HUES6 (cell line): ENCODE results near the gene TIMM10.

Experiments
- H3K27ac ChIP-seq: 2 replicates; pipeline ENCODE4 v1.7.0; 2013; ENCODE audit warnings: low read depth, mild to moderate bottlenecking, low read length, inconsistent platforms
- H3K27me3 ChIP-seq: 2 replicates; pipeline ENCODE4 v1.6.1; 2013; ENCODE audit warnings: low read length; ENCODE audit not compliant: control insufficient read depth, insufficient read depth
- H3K36me3 ChIP-seq: 2 replicates; pipeline ENCODE4 v1.6.1; 2013; ENCODE audit warnings: low read length; ENCODE audit not compliant: control insufficient read depth, insufficient read depth
- H3K4me1 ChIP-seq: 2 replicates; pipeline ENCODE4 v1.6.1; 2013; ENCODE audit warnings: low read length; ENCODE audit not compliant: control insufficient read depth, insufficient read depth
- H3K4me3 ChIP-seq: 2 replicates; pipeline ENCODE4 v1.5.1; 2013; ENCODE audit warnings: low read depth, low read length
- H3K9ac ChIP-seq: one replicate; pipeline ENCODE4 v1.6.1; 2013; ENCODE audit warnings: mild to moderate bottlenecking, low read length
- H3K9me3 ChIP-seq: 2 replicates; pipeline ENCODE4 v1.6.1; 2013; ENCODE audit warnings: low read depth, low read length; ENCODE audit not compliant: control insufficient read depth, insufficient read depth

Gene TIMM10

DNA sequence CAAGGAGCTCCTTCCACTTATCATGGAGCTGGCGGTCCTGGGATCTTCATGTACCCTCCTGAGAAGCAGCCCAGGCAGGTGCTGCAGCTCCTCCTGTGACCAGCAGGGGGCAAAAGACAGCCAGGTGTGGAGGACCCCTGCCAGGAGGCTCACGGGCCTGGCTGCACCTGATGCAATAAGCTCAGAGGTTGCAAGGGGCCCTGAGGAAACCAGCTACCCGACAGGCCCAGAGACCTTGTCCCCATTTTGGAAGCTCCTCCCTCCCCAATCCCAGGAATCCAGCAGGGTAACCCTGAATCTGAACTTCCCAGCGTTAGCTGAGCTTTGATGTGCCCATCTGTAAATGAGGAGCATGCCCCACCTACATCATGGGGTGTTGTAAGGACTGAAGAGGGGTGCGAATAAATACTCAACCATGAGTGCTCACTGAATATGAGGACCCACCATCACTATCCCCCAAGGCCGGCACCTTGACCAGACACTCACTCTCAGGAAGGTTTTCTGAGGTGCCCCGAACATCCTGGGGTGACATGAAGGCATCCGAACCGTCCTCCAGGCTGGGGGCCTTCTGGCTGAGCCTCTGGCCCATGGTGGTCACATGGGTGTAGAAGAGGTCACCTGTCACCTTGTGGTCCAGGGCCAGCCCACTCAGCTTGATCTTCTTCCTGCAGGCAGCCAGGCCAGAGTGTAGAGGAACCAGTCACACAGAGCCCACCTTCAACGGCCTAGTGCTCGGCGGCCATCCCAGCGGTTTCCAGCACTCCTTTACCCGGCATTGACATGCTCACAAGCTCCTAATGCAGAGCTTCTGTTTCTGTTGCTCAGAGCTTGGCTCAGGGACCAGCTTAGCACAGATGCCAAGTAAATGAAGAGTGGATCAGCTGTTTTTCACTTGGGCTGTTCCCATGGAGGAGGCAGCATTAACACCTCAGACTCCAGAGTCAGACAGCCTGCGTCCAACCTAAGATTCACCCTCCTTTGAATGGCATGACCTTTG is 36.7 kb downstream of the TIMM10 start:
- Histone ChIP-seq H3K36me3 (peaks cover 30% of the 10 kb centered on the region), H3K27ac (peak overlapping the region; percentile 92), H3K27me3 (no peaks in the 10 kb centered on the region), H3K9me3 (no peaks in the 10 kb centered on the region), H3K9ac (peak overlapping the region; percentile 73), H3K4me1 (peaks cover 12% of the 10 kb centered on the region), H3K4me3 (no peak overlapping the region)

DNA sequence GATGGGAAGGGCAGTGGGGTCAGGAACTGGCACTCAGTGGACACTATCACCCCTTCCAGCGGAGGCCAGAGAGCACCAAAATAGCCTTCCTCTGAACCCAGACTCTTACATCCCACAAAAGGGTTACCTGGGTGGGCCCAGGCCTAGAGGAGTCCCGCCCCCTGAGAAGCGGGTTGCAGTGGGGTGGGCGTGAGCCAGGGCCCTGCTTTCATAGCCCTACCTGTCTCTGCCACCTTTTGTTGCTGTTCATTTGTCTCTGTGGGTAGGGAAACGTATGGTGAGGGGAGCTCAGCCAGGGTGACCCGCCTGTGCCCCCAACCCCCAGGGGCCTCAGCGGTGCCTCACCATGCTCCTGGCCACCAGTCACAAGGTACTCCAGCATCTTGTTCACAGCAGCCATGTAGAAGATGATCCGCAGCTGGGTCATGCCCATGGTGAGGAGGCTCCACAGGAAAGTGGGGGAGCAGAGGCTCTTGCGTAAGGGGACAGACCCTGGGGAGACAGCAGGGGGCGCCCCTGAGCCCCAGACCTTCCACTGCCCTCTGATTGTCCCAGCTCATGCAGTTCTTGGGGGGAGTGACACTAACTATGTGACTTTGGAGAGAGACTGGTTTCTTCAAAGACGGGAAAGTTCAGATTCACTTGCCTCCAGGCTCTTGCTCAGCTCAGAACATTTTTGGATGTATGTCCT is 39.0 kb downstream of the TIMM10 start:
- H3K9me3 ChIP-seq, result no peaks in the 10 kb centered on the region
- H3K27ac ChIP-seq, result no peak overlapping the region

DNA sequence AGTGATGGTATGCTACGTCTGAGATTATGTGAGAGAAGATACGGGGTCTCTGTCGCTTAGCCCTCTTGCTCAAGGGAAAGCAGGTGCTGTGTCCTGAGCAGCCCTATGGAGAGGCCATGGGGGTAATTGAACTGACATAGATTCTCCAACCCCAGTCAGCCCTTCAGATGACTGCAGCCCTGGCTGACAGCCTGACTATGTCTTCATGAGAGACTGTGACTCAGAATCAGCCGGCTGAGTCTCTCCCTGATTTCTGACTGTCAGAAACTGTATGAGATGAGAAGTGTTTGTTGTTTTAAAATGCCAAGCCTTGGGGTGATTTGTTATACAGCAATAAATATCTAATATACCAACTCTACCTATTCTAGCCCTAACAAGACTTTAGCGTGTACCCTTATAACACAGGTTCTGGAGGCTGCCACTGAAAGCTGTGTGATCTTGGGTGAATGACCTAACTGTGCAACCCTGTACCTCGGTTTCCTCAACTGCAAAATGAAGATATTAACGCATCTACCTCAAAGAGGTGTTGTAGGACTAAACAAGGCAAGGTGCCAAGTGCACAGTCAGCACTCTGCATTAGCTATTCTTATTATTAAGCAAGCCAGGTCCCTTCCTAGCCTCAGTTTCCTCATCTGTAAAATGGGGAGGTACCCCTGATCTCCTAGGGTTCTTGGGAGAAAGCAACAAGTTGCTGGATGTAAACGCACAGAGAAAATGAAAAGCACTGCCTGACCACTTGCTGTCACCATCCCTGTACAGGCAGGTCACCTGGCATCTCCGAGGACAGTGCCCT is 39.9 kb downstream of the TIMM10 start:
- H3K27me3 ChIP-seq, result no peaks in the 10 kb centered on the region
- no peaks in the 10 kb centered on the region for H3K9me3 ChIP-seq
- peaks cover 12% of the 10 kb centered on the region for H3K4me1 ChIP-seq
- no peak overlapping the region for H3K27ac ChIP-seq
- peaks cover 41% of the 10 kb centered on the region for H3K36me3 ChIP-seq
- no peak overlapping the region for H3K9ac ChIP-seq
- H3K4me3 ChIP-seq, result no peak overlapping the region

More for the DNA sequence above, 39.0 kb downstream of the TIMM10 start:
- Histone ChIP-seq H3K27me3 (no peaks in the 10 kb centered on the region), H3K9ac (no peak overlapping the region), H3K4me1 (peaks cover 12% of the 10 kb centered on the region), H3K4me3 (no peak overlapping the region), H3K36me3 (peaks cover 40% of the 10 kb centered on the region)

DNA sequence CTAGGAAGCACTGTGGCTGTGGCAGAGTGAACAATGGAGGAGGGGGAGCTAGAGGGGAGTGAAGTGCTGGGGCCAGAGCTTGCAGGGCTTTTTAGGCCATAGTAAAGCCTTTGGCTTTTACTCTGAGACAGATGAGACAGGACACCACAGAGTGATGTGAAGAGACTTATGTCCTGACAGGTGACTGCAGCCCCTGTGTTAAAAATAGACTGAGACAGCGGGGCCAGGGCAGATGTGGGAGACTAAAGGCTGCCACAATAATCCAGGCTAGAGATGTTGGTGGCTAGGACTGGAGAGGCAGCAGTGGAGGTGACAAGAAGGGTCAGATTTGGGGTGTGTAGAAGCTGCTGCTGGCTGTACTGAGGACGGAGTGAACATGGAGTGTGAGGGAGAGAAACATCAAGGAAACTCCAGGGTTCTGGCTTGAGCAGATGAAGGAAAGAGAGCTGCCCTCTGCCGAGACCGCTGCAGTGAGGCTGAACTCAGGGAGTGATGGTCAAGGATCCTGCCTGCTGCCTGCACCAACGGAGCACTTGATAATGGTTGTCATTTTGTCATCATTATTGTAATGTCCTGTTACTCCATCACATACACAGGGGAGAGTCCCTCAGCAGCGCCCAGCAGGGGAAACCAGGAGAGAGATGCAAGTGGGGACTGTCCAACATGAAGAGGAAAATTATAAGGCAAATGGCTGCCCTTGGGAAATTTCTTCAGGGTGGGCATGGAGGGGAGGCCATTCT is 42.5 kb downstream of the TIMM10 start:
- H3K4me1 ChIP-seq, result peaks cover 7% of the 10 kb centered on the region
- H3K9me3 ChIP-seq, result no peaks in the 10 kb centered on the region
- no peak overlapping the region for H3K4me3 ChIP-seq
- peaks cover 7% of the 10 kb centered on the region for H3K27me3 ChIP-seq
- H3K9ac ChIP-seq, result no peak overlapping the region
- no peak overlapping the region for H3K27ac ChIP-seq
- H3K36me3 ChIP-seq, result peaks cover 44% of the 10 kb centered on the region

DNA sequence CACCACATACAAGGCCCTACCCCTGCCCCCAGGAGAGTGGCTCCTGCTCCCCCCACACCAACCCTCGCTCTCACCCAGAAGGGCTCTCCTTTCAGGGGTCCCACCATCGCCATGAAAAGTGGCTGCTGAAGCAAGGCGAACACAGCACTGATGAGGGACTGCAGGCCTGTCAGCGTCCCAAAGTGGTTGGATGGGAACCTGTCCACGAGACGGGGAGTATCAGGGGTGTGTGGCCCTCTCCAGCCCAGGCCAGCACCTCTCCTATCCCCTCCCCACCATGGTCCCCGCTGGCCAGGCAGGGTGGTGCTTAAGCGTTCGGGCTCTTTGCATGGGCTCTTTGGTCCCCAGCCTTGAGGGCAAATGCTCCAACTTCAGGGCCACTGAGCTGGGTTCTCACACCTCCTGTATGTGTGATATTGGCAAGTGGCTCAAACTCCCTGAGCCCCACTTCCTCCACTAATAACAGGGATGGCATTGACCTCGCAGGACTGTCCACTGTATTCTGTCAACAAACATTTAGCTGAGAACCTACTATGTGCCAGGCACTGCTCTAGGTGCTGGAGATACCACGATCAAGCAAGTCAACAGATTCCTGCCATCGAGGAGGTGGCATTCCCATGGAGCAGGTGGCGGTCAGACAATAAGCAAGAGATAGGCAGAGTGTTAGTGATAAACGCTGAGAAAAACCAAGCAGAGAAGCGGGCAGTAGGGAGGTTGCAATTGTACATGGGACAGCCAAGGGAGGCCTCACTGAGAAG is 43.4 kb downstream of the TIMM10 start:
- H3K27ac ChIP-seq, result no peak overlapping the region
- peaks cover 44% of the 10 kb centered on the region for H3K36me3 ChIP-seq
- peaks cover 15% of the 10 kb centered on the region for H3K27me3 ChIP-seq
- H3K4me1 ChIP-seq, result peaks cover 7% of the 10 kb centered on the region
- no peak overlapping the region for H3K4me3 ChIP-seq
- H3K9ac ChIP-seq, result no peak overlapping the region
- no peaks in the 10 kb centered on the region for H3K9me3 ChIP-seq

DNA sequence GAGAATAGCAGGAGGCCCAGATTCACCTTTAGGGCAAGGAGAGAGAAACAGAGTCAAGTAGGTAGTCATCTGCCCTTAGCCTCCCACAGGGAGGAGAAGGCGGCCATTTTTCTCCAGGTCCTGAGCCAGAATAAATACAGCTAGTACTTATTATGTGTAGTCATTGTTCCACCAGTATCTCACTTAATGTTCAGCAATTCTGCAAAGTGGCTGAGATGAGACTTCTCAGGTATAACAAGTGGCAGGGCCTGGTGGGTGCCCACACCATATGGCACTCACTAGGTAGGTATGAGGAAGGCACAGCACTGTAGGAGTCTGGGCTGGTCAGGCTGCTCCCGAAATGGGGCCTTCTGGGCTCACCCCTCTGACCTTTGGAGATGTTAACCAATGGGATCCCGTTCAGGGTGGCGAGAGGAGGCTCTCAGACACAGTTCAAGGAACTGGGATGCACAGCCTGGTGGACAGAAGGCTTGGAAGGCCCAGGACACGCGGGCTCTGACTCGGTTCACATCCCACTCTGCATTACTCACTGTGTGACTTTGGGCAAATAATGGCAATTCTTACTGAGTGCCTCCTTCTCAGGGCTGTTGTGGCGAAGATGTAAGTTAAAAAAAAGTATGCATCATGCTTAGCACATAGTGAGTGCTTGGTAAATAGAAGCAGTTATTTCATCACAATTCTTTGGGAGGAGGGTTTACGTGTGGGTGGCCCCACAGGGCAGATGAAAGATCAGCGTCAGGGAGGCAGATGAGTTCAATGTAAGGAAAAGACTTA is 45.1 kb downstream of the TIMM10 start:
- Histone ChIP-seq H3K36me3 (peaks cover 32% of the 10 kb centered on the region), H3K4me1 (peaks cover 15% of the 10 kb centered on the region), H3K4me3 (no peak overlapping the region), H3K9me3 (no peaks in the 10 kb centered on the region), H3K9ac (no peak overlapping the region), H3K27ac (no peak overlapping the region), H3K27me3 (peaks cover 32% of the 10 kb centered on the region)

DNA sequence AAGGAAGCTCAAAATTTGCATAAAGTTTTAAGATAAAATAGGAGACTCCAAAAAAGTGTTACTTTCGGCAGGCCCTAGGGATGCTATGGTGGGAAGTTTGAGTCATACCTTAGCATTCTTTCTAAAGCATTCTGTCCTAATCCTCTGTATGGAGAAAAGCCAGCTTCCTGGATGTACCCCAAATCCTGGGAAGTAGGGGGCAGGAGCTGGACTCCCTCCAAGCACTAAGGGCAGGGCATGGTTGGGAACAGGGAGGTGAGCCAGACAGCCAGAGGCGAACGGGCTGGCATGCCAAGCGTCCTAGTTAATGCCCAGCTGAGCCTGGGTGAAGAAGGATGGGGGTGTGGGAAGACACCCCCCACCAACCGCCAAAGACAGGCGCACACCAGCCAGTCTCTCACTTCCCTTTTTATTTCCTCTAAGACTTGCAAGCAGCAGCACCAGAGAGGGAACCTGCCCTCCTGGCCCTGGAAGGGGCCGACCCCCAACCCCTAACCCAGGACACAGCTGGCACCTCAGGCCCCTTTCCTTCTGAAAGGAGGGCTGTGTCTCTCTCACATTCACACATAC is 46.3 kb downstream of the TIMM10 start:
- Histone ChIP-seq H3K4me1 (peaks cover 19% of the 10 kb centered on the region), H3K4me3 (no peak overlapping the region), H3K9ac (no peak overlapping the region), H3K27ac (no peak overlapping the region), H3K27me3 (peaks cover 35% of the 10 kb centered on the region), H3K9me3 (no peaks in the 10 kb centered on the region), H3K36me3 (peaks cover 28% of the 10 kb centered on the region)

DNA sequence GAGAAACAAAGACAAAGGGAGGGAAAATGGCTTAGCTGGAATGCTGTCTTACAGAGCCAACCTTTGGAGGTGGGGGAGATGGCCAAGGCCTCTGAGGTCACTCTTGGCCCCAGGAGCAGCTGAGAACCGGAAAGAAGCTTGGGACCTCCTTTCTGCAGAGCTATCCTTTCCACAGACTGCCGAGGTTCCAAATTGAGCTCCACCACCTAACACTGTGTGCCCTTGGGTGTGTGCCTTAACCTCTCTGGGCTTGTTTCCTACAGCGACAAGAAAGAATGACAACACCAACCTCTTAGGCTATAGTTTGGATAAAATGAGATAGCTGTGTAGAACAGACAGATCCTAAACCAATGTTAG is 47.0 kb downstream of the TIMM10 start:
- H3K27ac ChIP-seq, result no peak overlapping the region
- no peaks in the 10 kb centered on the region for H3K9me3 ChIP-seq
- peak overlapping the region; percentile 76 for H3K4me3 ChIP-seq
- H3K4me1 ChIP-seq, result peaks cover 19% of the 10 kb centered on the region
- H3K36me3 ChIP-seq, result peaks cover 21% of the 10 kb centered on the region
- H3K9ac ChIP-seq, result peak overlapping the region; percentile 14
- H3K27me3 ChIP-seq, result peaks cover 35% of the 10 kb centered on the region

DNA sequence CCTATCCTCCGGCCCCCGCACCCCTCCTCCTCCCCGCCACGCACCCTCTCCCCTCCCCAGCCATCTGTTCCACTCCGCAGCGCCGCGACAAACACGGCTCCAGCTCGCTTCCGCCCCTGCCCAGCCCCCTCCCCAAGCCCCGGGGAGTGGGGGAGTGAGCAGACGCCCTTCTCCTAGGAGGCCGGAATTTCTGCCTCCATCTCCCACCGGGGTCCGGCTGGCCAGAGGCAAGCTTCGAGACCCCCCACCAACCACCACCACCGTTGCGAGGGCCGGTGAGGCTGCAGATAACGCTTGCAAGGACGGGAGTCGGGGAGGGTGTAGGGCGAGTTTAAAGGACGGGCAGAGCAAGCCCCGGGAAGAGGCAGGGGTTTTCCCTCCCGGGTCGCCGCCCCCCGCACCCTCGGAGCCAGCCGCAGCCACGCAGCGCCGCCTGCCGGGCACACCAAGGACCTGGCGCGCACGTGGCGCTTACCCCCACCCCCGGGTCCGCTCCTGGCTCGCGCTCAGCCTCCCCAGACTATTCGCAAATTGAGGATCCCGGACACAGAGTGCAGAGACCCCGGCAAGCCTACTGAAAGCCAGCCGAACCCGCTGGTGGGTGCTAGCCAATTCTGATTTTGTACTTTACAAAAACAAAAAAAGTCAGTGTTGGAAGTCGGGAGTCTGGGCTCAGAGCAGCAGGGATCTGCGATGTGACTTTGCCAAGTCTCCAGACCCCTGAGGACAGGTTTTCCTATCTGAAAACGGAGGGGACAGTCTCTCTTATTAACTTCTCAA is 47.6 kb downstream of the TIMM10 start:
- no peaks in the 10 kb centered on the region for H3K9me3 ChIP-seq
- H3K27ac ChIP-seq, result no peak overlapping the region
- peaks cover 16% of the 10 kb centered on the region for H3K36me3 ChIP-seq
- H3K4me3 ChIP-seq, result peak overlapping the region; percentile 76
- peaks cover 41% of the 10 kb centered on the region for H3K27me3 ChIP-seq
- H3K9ac ChIP-seq, result peak overlapping the region; percentile 63
- H3K4me1 ChIP-seq, result peaks cover 19% of the 10 kb centered on the region
